Sigmoid colon (tissue), 4 donors: ENCODE measurements around the gene KAZN.

ENCODE experiments used
- EP300 ChIP-seq, 4 donors: sonication (generic); formaldehyde crosslinking; IDR thresholded peaks; one replicate each; pipeline ENCODE4 v1.6.1; 2017; ENCODE audit warnings: antibody characterized with exemption in 4 of 4
- TF ChIP-seq, protein P1 (sequence below), 4 experiments: fragments of 450-650 bp in 3 of 4; fragments of 200-600 bp in 1 of 4; IDR thresholded peaks; one replicate each; pipeline ENCODE4 v1.5.1; 2016 to 2019; ENCODE audit warnings: antibody characterized with exemption in 4 of 4, mild to moderate bottlenecking in 3 of 4, moderate library complexity in 2 of 4

DNA sequence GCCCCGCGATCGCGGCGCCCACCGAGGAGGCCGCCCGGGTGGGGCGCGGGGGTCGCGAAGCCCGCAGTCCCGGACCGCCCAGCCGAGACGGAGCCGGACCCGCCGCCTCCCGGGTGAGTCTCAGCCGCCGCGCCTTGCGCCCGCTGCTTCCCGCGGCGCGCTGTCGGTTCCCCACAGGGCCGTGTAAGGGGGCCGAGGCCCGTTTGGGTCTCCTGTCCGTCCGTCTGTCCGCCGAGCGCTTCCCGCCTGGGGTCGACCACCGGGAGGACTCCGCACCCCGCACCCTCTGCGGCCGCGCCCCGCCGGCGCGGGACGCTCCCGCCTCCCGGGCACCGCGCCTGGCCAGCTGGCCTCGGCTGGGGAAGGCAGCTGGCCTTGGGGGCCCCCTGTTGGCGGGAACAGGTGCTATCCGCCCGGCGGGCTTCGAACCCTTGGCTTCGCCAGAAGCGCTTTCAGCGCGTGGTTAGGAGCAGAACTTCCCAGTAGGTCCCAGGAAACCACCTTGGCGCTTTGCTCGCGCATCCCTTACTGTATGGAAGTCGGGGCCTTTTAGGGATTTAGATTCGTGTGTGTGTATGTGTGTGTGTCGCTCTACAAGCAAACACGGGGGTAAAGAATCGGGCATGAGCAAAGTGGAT, 555.5 kb downstream of the KAZN start:
- TF ChIP-seq, protein P1, sequence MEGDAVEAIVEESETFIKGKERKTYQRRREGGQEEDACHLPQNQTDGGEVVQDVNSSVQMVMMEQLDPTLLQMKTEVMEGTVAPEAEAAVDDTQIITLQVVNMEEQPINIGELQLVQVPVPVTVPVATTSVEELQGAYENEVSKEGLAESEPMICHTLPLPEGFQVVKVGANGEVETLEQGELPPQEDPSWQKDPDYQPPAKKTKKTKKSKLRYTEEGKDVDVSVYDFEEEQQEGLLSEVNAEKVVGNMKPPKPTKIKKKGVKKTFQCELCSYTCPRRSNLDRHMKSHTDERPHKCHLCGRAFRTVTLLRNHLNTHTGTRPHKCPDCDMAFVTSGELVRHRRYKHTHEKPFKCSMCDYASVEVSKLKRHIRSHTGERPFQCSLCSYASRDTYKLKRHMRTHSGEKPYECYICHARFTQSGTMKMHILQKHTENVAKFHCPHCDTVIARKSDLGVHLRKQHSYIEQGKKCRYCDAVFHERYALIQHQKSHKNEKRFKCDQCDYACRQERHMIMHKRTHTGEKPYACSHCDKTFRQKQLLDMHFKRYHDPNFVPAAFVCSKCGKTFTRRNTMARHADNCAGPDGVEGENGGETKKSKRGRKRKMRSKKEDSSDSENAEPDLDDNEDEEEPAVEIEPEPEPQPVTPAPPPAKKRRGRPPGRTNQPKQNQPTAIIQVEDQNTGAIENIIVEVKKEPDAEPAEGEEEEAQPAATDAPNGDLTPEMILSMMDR (IDR thresholded peaks at IDR 0.05): peak; percentile 52 to 77 (median 68)
- no peak for TF ChIP-seq EP300 (IDR thresholded peaks at IDR 0.05)
